Effector memory CD4-positive, alpha-beta T cell (primary cell): ENCODE data around the gene UBTD2.
"Not testable (repeated sequence)": the region's sequence is repeated elsewhere in the genome, so short reads cannot be mapped to it uniquely, and the experiment has no call there.

ENCODE experiments used
- DNase-seq, 3 donors: peaks; one replicate each; pipeline ENCODE4 v3.0.0-alpha.2; 2020
- H3K27ac ChIP-seq: 2 replicates; pipeline ENCODE4 v1.7.0; 2013; ENCODE audit warnings: mild to moderate bottlenecking, low read length, moderate library complexity; ENCODE audit not compliant: insufficient read depth, poor library complexity, severe bottlenecking
- H3K27me3 ChIP-seq: replicated peaks from 2 replicates; pipeline ENCODE4 v1.7.0; 2013; ENCODE audit warnings: mild to moderate bottlenecking, low read length; ENCODE audit not compliant: insufficient read depth, control insufficient read depth, poor library complexity, severe bottlenecking
- H3K36me3 ChIP-seq: 2 replicates; pipeline ENCODE4 v1.7.0; 2013; ENCODE audit warnings: mild to moderate bottlenecking, low read length, moderate library complexity; ENCODE audit not compliant: control insufficient read depth, insufficient read depth
- H3K4me1 ChIP-seq: 2 replicates; pipeline ENCODE4 v1.7.0; 2013; ENCODE audit warnings: low read length, mild to moderate bottlenecking; ENCODE audit not compliant: control insufficient read depth, insufficient read depth, poor library complexity, severe bottlenecking
- H3K4me3 ChIP-seq: 2 replicates; pipeline ENCODE4 v1.7.0; 2013; ENCODE audit warnings: low read length, low read depth, mild to moderate bottlenecking; ENCODE audit not compliant: insufficient read depth, poor library complexity, severe bottlenecking
- H3K9me3 ChIP-seq: 2 replicates; pipeline ENCODE4 v1.7.0; 2013; ENCODE audit warnings: mild to moderate bottlenecking, low read length, moderate library complexity; ENCODE audit not compliant: control insufficient read depth

UBTD2 gene

DNA sequence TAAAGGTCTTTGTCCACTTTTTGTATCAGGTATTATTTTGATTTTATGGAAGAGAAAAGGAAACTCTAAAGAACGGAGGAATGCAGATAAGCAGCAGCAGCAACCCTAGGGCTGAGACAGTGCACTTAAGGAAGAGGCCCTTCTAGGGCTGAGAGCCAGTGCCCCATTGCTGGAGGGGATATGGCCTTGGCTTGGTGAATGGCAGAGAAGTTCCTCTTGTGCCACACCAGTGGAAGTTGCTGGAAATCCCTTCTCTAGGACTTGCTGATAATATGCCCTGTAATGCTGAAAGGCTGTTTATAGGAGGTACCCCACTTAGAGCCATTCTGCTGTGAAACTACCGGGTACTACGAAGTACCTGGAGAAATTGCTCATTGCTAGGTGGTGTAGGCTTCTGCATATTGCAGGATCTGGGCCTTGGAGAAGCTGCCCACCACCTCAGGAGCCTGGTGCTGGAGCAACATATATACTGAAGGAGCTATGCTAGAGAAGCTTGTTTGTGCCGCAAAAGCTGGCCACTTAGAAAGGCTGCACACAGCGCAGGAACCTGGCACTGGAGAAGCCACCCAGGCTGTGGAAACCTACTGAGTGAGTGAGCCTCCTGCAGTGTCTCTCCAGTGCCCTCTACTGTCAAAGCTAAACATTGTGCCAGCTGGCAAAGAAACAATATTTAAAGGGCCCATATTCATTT lies 9.6 kb upstream of the UBTD2 start:
- Histone ChIP-seq H3K36me3 (no peaks in the 10 kb centered on the region), H3K4me3 (no peak overlapping the region), H3K9me3 (no peaks in the 10 kb centered on the region), H3K4me1 (no peaks in the 10 kb centered on the region), H3K27ac (no peak overlapping the region), H3K27me3 (no peaks in the 10 kb centered on the region)
- DNase-seq, result peak; percentile 21 to 27 (median 24)

DNA sequence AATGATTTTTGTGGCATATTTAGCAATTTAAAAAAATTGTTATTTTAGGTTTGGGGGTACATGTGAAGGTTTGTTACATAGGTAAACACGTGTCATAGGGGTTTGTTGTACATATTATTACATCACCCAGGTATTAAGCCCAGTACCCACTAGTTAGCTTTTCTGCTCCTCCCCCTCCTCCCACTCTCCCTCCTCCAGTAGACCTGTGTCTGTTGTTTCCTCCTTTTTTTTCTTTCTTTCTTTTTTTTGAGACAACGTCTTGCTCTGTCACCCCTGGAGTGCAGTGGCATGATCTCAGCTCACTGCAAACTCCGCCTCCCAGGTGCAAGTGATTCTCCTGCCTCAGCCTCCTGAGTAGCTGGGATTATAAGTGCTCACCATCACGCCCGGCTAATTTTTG lies 8.3 kb upstream of the UBTD2 start:
- not testable (repeated sequence) for H3K27me3 ChIP-seq, H3K9me3 ChIP-seq, H3K27ac ChIP-seq

DNA sequence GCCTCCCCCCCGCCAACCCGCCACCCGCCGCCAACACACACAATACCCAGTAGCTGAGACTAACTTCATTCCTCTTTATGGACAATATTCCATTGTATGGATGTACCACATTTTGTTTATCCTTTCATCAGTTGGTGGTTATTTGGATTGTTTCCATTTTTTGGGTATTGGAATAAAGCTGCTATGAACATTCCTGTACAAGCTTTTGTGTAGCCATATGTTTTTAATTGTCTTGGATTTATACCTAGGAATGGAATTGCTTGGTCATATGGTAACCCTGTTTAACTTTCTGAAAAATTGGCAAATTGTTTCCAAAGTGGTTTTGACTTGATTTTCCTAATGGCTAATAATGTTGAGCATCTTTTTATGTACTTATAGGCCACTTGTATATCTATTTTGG lies 4.9 kb upstream of the UBTD2 start:
- no peak for DNase-seq
- no peaks in the 10 kb centered on the region for H3K9me3 ChIP-seq
- no peaks in the 10 kb centered on the region for H3K4me1 ChIP-seq
- no peak overlapping the region for H3K27ac ChIP-seq
- H3K36me3 ChIP-seq, result no peaks in the 10 kb centered on the region
- H3K4me3 ChIP-seq, result no peak overlapping the region
- H3K27me3 ChIP-seq, result no peaks in the 10 kb centered on the region

More for the DNA sequence above, 8.3 kb upstream of the UBTD2 start:
- H3K4me1 ChIP-seq, H3K36me3 ChIP-seq, DNase-seq, H3K4me3 ChIP-seq: not testable (repeated sequence)

DNA sequence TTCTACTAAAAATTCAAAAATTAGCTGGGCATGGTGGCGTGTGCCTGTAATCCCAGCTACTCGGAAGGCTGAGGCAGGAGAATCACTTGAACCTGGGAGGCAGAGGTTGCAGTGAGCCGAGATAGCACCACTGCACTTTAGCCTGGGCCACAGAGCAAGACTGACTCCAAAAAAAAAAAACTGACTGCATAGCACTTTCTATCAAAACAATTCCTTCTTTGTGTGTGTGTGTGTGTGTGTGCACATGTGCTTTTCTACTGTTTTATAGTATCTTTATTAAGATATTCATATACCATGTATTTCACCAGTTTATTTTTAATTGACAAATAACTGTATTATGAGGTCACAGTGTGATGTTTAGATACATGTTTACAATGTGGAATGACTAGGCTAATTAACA lies 3.6 kb upstream of the UBTD2 start:
- DNase-seq, H3K9me3 ChIP-seq, H3K4me1 ChIP-seq, H3K4me3 ChIP-seq, H3K27me3 ChIP-seq, H3K36me3 ChIP-seq, H3K27ac ChIP-seq: not testable (repeated sequence)

DNA sequence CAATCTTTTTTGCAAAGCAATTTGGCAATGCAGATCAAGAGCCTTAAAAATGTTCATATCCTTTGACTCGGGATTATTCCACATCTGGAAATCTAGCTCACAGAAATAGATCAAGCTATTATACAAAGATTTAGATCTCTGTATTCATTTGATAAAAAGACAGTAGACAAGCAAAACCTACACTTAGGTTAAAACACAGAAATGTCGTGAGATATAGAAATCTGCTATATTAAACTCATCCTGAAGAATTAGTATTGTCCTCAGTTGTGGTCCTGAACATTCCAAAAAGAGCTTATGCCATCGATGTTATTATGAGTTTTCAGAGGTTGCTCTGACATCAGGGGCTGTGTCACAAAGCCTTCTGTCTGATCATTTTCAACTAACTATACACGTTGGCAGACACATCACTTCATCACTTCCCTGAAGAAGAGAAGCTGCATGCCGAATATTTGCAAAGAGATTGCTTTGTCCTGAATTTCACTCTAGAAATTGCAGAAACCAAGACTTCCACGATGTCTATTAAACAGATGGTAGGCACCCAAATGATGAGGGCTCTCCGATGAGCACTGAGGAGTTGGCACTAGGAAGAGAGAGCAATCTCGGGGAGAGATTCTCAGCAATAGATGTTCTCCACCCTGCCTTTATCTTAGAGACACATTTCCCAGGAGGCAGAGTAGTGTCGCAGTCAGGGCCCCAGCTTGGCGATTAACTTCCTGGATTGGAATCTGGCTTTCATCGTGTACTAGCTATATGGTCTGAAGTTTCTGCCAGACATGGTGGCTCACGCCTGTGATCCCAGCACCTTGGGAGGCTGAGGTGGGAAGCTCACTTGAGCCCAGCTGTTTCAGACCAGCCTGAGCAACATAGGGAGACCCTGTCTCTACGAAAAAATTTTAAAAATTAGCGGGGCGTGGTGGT lies 1.9 kb upstream of the UBTD2 start:
- Histone ChIP-seq H3K27ac (no peak overlapping the region), H3K4me3 (no peak overlapping the region), H3K9me3 (no peaks in the 10 kb centered on the region), H3K27me3 (no peaks in the 10 kb centered on the region), H3K36me3 (no peaks in the 10 kb centered on the region), H3K4me1 (peaks cover 6% of the 10 kb centered on the region)
- no peak for DNase-seq

- peak overlapping the region; percentile 51 for H3K4me3 ChIP-seq
- H3K27me3 ChIP-seq, result no peaks in the 10 kb centered on the region
- no peak overlapping the region for H3K27ac ChIP-seq
- H3K4me1 ChIP-seq, result peaks cover 6% of the 10 kb centered on the region
- no peak for DNase-seq
- H3K36me3 ChIP-seq, result no peaks in the 10 kb centered on the region
- no peaks in the 10 kb centered on the region for H3K9me3 ChIP-seq
Observed at GRCh38 chr5:172284611-172284980, 1.0 kb upstream of the UBTD2 start.

DNA sequence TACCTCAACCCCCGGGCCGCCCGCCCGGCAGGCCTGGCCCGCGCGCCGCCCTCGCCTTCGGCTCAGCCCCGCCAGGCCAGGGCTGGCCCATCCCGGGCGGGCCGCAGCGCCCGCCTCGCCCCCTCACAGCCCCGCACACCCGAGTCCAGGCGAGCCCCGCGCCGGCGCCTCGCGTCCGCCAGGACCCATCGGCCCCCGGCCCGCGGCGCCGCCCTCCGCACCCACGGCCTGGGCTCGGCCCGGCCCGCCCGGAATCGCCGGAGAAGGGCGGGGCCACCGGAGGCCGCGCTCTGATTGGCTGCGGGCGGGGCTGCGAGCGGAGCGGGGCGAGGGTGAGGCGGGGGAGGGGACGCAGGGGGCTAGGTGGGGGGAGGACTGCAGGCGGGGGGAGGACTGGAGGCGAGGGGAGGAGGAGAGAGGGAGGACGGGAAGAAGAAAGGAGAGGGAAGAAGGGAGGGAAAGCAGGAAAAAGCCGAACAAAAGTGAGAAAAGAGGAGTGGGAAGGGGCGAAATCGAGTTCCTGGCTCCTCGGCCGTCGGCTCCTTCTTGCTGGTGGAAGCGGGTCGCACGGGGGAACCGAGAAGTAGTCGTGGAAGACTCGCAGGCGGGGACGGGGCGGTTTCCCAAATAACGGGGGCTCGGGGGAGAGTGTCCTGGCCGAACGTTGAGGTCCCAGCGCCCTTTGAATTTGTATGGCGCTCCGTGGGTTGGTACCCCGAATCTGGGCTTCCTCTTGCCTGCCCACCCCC lies 472 bp upstream of the UBTD2 start:
- peak; percentile 48 to 67 (median 61) for DNase-seq
- Histone ChIP-seq H3K27ac (no peak overlapping the region), H3K27me3 (no peaks in the 10 kb centered on the region), H3K9me3 (no peaks in the 10 kb centered on the region), H3K4me1 (peaks cover 6% of the 10 kb centered on the region), H3K36me3 (no peaks in the 10 kb centered on the region), H3K4me3 (peak overlapping the region; percentile 51)

GRCh38 chr5:172282272-172283019 lies 1.1 kb downstream of the UBTD2 start:
- Histone ChIP-seq H3K36me3 (no peaks in the 10 kb centered on the region), H3K9me3 (no peaks in the 10 kb centered on the region), H3K4me3 (peak overlapping the region; percentile 86), H3K27ac (no peak overlapping the region), H3K27me3 (no peaks in the 10 kb centered on the region), H3K4me1 (peaks cover 6% of the 10 kb centered on the region)
- DNase-seq, result no peak

DNA sequence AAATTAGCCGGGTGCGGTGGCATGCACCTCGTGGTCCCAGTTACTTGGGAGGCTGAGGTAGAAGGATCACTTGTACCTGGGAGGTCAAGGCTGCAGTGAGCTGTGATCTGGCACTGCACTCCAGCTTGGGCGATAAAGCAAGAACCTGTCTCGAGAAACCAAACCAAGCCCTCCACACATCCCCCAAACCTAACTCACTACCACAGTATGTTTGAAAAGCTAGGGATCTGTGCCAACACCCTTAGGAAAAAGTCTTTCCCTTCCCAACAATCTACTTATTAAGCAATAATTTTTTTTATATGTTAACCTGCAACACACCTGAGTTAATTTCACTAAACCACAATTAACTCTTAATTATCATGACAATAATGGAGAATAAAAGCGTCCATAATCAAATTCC lies 2.2 kb downstream of the UBTD2 start:
- Histone ChIP-seq H3K27ac (no peak overlapping the region), H3K27me3 (no peaks in the 10 kb centered on the region), H3K36me3 (no peaks in the 10 kb centered on the region), H3K4me1 (peaks cover 6% of the 10 kb centered on the region), H3K9me3 (no peaks in the 10 kb centered on the region), H3K4me3 (no peak overlapping the region)
- DNase-seq, result no peak
